Right lobe of liver (tissue), 6 donors: ENCODE results near the gene CLIP4. TPM values are rescaled to one million over a fixed set of nuclear protein-coding genes. Genes with fewer than 3 reads are reported as not detected.

Source experiments
- ATAC-seq, 4 donors: fragments of 200-7000 bp; cut with Tn5 transposase; one replicate each; pipeline ENCODE4 v1.9.1; 2020; ENCODE audit warnings: mild to moderate bottlenecking in 4 of 4, moderate library complexity in 4 of 4
- DNase-seq, 3 donors: peaks; one replicate each; pipeline ENCODE4 v3.0.0-alpha.2; 2020
- H3K27ac ChIP-seq, 3 donors: fragments of 200-600 bp; one replicate each; pipeline ENCODE4 v1.8.0; 2022
- H3K27me3 ChIP-seq, 2 donors: fragments of 200-600 bp; one replicate each; pipeline ENCODE4 v1.8.0; 2022
- H3K36me3 ChIP-seq, 4 donors: fragments of 200-600 bp; sonication (generic) in 1 of 4; one replicate each; pipeline versions ENCODE4 v1.5.1 to v1.8.0; 2017 to 2022; ENCODE audit warnings: control low read depth in 1 of 4
- H3K4me1 ChIP-seq, 4 donors: fragments of 200-600 bp; sonication (generic) in 1 of 4; one replicate each; pipeline versions ENCODE4 v1.5.1 to v1.8.0; 2017 to 2022; ENCODE audit warnings: control low read depth in 1 of 4
- H3K4me3 ChIP-seq, 3 donors: fragments of 200-600 bp; one replicate each; pipeline ENCODE4 v1.8.0; 2022
- H3K9me3 ChIP-seq, 4 donors: fragments of 200-600 bp; sonication (generic) in 1 of 4; one replicate each; pipeline versions ENCODE4 v1.5.1 to v1.8.0; 2017 to 2022; ENCODE audit warnings: control low read depth in 1 of 4
- CTCF ChIP-seq, 4 donors: fragments of 200-600 bp in 3 of 4; fragments of 450-650 bp in 1 of 4; IDR thresholded peaks; one replicate each; pipeline versions ENCODE4 v1.5.1 to v1.8.0; 2016 to 2022; ENCODE audit warnings: antibody characterized with exemption in 4 of 4, mild to moderate bottlenecking in 2 of 4
- POLR2A ChIP-seq: fragments of 450-650 bp; IDR thresholded peaks from one replicate; pipeline ENCODE4 v1.6.1; 2017; ENCODE audit warnings: antibody characterized with exemption, mild to moderate bottlenecking
- WGBS: methylation state at CpG from one replicate; pipeline ENCODE4 v1.1.6; 2018; ENCODE audit warnings: low coverage, low lambda C conversion rate; ENCODE audit not compliant: insufficient coverage; ENCODE audit errors: missing lambda C conversion rate; 5-methylcytosine and 5-hydroxymethylcytosine counted together
- intact Hi-C, 2 donors: fragments of 100-400 bp; cut with DNase I; formaldehyde crosslinking; loops; one replicate each; pipeline versions ENCODE4 v1.11.2 to v1.14.1; 2022
- total RNA-seq, 6 experiments: library from RNA; depleted of rRNA in 2 of 6; stranded (reverse); fragments of >200 nt in 2 of 6; fragmentation: NEBNext Ultra II Directional in 3 of 6; extraction: Animal tissue kit (Norgen Biotek cat#: 25700) in 3 of 6; gene quantifications; one replicate each; pipeline versions ENCODE4 v1.1.0 to v1.2.4, GENCODE V29; 2016 to 2023
- donor health status: DM: no; HTN: yes; CAD: no.
- donor health status: DM: no; HTN: no; CAD: no.
- donor health status: DM: no; HTN: no; CAD: no.
- donor health status: DM: no; HTN: yes; CAD: no.
- donor health status: DM: no; HTN: yes; CAD: no.

The CLIP4 gene
- total RNA-seq, 6 experiments from 2014 or later, result 2.7 to 7.3 (median 5.3) TPM

GRCh38 chr2:29229640-29230039 is 114.4 kb downstream of the CLIP4 start:
- Histone ChIP-seq H3K27me3 (no peaks in the 10 kb centered on the region), H3K36me3 (no peaks in the 10 kb centered on the region), H3K27ac (no peak overlapping the region), H3K4me3 (no peak overlapping the region), H3K9me3 (no peaks in the 10 kb centered on the region), H3K4me1 (no peaks in the 10 kb centered on the region)
- ATAC-seq, result no peak
- DNase-seq, result no peak
- WGBS, result 20% methylated on average over 1 of the region's 9 CpGs
- TF ChIP-seq POLR2A (no peak), CTCF (IDR thresholded peaks at IDR 0.05) (no peak)
- intact Hi-C loops, result no loop called here

GRCh38 chr2:29232041-29232440 is 116.8 kb downstream of the CLIP4 start:
- no peaks in the 10 kb centered on the region for H3K4me1 ChIP-seq
- no peak for ATAC-seq
- TF ChIP-seq POLR2A, result no peak
- no peak for TF ChIP-seq CTCF (IDR thresholded peaks at IDR 0.05)
- H3K27me3 ChIP-seq, result no peaks in the 10 kb centered on the region
- no peaks in the 10 kb centered on the region for H3K9me3 ChIP-seq
- DNase-seq, result no peak
- no peak overlapping the region for H3K4me3 ChIP-seq
- WGBS, result no CpG with 5 or more reads among the region's 14 CpGs
- H3K27ac ChIP-seq, result no peak overlapping the region
- H3K36me3 ChIP-seq, result no peaks in the 10 kb centered on the region
- intact Hi-C loops, result no loop called here

GRCh38 chr2:29233428-29233827 is 118.2 kb downstream of the CLIP4 start:
- H3K4me1 ChIP-seq, result no peaks in the 10 kb centered on the region
- H3K36me3 ChIP-seq, result no peaks in the 10 kb centered on the region
- no peak overlapping the region for H3K4me3 ChIP-seq
- TF ChIP-seq CTCF (IDR thresholded peaks at IDR 0.05) (no peak), POLR2A (no peak)
- no peak overlapping the region for H3K27ac ChIP-seq
- 32% methylated on average over 6 of the region's 6 CpGs for WGBS
- H3K27me3 ChIP-seq, result no peaks in the 10 kb centered on the region
- intact Hi-C loops, result no loop called here
- ATAC-seq (no peak), DNase-seq (no peak)
- H3K9me3 ChIP-seq, result no peaks in the 10 kb centered on the region

- WGBS, result 30% methylated on average over 2 of the region's 3 CpGs
- Histone ChIP-seq H3K36me3 (no peaks in the 10 kb centered on the region), H3K9me3 (no peaks in the 10 kb centered on the region), H3K27ac (no peak overlapping the region), H3K4me1 (no peaks in the 10 kb centered on the region), H3K4me3 (no peak overlapping the region), H3K27me3 (no peaks in the 10 kb centered on the region)
- no peak for DNase-seq
- TF ChIP-seq POLR2A, result no peak
- TF ChIP-seq CTCF (IDR thresholded peaks at IDR 0.05), result no peak
- ATAC-seq, result no peak
- intact Hi-C loops, result no loop called here
Observed at GRCh38 chr2:29235411-29235810, 120.2 kb downstream of the CLIP4 start.

GRCh38 chr2:29236074-29236473 is 120.9 kb downstream of the CLIP4 start:
- no peaks in the 10 kb centered on the region for H3K27me3 ChIP-seq
- ATAC-seq, result no peak
- DNase-seq, result no peak
- H3K9me3 ChIP-seq, result no peaks in the 10 kb centered on the region
- WGBS, result 100% methylated on average over 1 of the region's 6 CpGs
- no peak overlapping the region for H3K27ac ChIP-seq
- H3K4me3 ChIP-seq, result no peak overlapping the region
- TF ChIP-seq POLR2A, result no peak
- TF ChIP-seq CTCF (IDR thresholded peaks at IDR 0.05), result no peak
- H3K36me3 ChIP-seq, result no peaks in the 10 kb centered on the region
- no peaks in the 10 kb centered on the region for H3K4me1 ChIP-seq
- intact Hi-C loops, result no loop called here
